ENCODE measurements around the gene SPTLC2.

Gene SPTLC2

DNA sequence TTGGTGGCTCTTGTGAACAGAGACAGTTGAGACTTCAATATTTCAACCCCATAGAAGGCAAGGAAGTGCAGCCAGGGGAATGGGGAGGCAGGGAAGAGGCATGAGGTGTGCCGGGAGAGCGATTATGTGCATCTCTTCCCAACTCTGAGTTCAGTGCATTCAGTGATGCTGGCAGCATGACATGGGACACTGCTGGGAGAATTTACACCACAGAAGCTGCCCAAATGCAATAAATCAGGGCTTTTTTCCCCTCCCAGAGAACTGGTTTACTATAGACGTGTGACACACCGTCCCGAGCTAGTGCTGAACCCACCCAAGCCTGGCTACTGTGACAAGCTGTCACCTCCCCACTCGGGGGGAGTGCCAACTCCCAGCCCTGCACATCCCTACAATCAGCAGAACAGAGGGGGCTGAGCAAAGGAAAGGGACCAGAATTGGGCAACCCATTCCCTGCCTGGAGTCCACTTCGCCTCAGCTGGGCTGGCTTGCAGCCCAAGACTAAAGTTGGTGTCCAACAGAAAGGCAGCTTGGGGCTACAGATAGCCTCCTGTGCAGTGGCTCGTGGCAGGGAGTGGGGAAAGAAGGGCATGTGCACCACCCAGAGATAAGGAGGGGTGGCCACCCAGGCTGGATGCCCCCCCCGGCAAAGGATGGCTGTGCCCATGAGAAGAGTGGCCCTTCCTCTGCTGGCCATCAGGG lies 141.8 kb downstream of the SPTLC2 start:
- no peak for FAIRE-seq
- no peak for DNase-seq (ENCODE audit: low spot score)

DNA sequence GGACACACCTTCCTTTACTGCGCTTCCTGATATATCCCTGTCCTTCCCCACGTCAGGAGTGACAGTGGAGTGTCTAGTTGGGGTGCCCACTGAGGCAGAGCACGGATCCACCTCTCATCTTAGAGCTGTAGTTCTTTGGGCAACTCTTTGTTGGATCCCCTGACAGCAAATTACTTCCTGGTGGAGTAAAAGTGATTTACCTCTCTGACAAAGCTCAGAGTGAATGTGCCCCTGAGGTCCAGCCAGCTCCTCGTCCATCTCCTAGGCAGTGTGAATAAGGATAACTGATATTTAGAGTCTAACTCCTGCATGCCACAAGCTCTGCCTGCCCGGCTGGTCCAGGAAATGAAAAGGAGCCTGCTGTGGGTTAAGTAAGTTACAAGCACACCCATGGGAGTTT lies 142.5 kb downstream of the SPTLC2 start:
- no peak for FAIRE-seq
- no peak for DNase-seq (ENCODE audit: low spot score)

DNA sequence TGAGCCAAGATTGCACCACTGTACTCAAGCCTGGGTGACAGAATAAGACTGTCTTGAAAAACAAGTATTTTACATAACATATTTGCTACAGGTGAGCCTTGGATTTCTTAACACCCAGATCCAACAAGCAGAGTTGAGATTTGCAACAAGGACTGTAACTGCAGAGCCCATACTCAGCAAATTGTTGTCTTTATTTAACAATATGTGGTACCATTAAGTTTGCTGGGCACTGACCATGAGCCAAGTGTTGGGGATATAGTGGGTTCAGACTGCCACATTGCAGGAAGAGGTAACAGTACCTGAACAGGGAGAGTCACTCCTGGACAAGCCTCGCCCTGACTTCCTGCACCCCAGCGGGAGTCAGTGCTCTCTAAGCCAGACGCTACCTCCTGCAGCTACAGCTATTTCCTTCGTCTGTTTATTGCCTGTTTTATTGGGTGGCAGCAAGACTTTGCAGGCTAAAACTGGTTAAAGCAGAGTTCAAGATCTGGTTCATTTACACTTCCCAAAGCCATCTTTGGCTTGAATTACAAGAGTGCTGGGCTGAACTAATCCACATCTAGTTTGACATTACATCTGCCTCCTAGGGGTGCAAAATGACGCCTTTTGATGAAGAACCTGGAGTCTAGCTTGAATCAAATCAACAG lies 146.1 kb downstream of the SPTLC2 start:
- DNase-seq (ENCODE audit: low spot score) (no peak), FAIRE-seq (no peak)

DNA sequence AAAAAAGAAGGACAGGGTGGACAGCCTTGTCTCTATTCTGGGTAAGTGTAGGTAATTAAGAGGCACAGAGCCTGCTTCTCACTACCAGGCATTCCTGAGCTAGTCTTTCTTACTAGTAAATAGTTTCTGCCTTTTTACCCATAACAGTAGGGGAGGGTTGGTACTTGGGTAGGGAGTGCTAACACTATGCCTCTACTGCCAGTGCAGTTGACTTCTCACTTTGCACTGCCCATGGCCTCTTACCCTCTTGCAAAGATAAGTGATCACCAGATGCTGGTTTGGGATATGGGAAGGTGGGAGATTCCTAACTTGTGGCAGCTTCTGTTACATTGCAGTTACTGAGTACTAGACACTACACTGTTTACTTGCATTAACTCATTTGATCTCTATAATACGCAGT lies 146.9 kb downstream of the SPTLC2 start:
- DNase-seq (ENCODE audit: low spot score): no peak
- FAIRE-seq: no peak

DNA sequence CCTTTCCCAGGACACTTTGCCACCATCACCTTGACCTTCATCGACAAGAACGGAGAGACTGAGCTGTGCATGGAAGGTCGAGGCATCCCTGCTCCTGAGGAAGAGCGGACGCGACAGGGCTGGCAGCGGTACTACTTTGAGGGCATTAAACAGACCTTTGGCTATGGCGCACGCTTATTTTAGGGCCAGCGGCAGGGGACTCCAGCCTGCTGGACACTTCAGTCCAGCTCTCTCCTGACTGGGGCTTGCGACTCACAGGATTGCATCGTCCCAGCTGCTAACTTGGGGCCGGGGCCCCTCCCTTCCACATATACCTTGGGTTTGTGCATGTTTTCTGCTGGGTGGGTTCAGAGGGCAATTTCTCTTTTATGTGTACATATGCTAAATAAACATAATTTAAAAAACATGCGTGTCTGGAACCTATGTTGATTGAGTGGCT lies 147.4 kb downstream of the SPTLC2 start:
- FAIRE-seq (no peak), DNase-seq (ENCODE audit: low spot score) (no peak)

DNA sequence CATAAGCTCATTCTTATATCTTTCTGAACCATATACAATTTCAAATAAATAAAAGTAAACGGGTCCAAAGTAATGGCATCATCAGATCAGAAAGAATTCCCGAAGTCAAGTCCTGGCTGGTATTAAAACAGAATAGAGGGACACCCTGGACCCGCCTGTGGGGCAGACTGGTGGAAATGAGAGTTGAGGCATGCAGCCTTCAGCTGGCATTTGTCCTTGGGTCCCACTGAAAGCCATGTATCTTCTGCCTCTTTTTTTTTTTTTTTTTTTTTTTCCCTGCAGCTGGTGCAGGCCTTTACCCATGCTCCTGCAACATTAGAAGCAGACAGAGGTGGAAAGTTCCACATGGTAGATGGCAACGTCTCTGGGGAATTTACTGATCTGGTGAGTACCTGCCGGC lies 148.6 kb downstream of the SPTLC2 start:
- FAIRE-seq: no peak

DNA sequence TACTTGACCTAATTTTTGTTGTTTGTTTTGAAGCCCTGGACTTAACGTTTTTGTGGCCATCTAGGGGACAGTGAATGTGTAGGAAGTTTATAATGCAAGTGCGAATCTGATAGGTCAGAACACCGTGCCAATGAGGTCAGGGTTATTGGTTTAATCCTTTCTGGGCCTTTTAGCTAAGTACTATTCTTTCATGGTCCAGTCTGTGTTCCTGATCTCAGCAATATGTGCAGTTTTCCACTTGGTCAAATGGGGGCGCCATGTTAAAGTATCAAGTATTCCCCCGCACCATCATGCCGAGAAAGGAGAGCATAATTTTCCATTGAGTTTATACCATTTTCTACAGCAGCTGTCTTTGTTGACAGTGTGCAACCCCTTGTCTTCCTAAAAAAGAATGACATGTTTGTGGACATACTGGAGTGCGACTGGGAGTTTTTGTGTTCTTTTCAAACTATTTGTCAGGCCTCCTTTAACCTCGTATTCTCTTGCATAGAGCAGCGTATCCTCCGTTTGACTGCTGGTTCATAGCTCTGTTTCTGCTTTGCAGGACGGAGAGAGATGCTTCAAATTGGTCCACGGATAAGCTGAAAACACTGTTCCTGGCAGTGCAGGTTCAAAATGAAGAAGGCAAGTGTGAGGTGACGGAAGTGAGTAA lies 157.2 kb downstream of the SPTLC2 start:
- DNase-seq (ENCODE audit: low spot score) (peak; percentile 53), FAIRE-seq (no peak)

More for the DNA sequence above, 148.6 kb downstream of the SPTLC2 start:
- DNase-seq (ENCODE audit: low spot score): no peak

DNA sequence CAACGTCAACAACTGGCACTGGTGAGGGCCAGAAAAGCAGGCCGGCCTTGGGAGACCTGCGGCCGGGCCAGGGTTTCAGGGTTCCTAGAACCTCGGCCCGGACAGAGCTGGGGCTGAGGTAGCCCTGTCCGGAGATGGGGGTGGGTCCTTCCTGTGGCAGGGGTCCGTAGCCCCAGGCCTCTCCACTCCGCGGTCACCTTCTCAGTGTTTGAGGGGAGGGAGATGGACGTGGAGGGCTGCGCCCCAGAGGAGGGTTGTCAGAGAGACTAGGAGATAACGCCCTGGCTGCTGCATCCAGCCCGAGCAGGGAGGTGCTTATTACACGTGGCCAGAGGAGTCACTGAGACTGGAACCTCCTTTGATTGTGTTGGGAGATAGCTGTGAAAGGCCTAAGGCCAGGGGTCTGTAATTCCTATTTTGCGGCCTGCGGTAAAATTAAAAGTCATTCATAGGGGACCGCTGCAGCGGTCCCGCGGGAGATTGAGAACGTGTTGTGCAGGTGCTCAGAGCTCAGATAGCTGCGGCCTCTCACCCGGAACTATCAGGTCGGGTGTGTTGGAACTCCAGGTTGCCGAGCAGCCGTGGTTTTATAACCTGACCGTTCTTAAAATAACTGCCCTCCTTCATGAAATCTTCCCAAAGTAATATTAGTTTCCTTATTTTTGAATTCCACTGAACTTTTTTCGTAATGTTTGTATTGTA lies 158.0 kb downstream of the SPTLC2 start:
- no peak for FAIRE-seq
- peak; percentile 30 for DNase-seq (ENCODE audit: low spot score)

DNA sequence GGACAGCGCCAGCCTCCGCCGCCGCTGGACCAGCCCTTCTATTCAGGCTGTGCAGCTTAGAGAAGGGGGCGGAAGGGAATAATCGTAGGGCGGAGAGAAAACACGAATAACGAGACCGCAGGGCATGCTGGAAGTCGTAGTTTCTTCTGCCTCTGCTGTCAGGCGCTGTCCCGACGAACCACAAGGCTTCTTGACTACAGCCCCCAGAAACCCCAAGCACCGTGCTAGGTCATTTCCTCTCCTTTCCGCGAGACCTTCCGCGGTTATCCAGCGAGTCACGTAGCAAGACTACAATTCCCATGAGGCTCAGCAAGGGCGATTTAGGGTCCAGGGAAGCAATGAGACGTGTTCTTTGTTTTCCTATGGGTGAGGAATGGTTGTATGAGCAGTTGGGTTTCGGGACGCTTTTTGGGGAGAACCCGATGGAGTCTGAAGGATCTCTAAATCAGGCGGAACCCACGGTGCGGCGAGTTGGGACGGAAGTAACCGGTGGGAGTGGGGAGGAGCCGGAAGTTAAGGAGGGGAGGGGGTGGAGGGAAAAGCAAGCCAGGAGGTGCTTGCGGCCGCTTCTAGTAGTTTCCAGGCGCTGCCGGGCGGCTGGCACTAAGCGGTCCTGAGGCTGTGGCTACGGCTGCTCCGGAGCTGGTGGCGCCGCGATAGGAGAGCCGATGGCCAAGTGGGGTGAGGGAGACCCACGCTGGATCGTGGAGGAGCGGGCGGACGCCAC lies 158.8 kb downstream of the SPTLC2 start, which contains the start of the genes AHSA1 and VIPAS39:
Gene AHSA1 (plus strand): TSS at position 572 of the 727 bp plus-strand sequence. CDS start 97 bp downstream, at position 669.
Gene VIPAS39 (minus strand): TSS at position 80 of the 727 bp plus-strand sequence. CDS start 3,499 bp downstream, outside the sequence.
- DNase-seq (ENCODE audit: low spot score) (peak; percentile 95), FAIRE-seq (peak; percentile 87)

DNA sequence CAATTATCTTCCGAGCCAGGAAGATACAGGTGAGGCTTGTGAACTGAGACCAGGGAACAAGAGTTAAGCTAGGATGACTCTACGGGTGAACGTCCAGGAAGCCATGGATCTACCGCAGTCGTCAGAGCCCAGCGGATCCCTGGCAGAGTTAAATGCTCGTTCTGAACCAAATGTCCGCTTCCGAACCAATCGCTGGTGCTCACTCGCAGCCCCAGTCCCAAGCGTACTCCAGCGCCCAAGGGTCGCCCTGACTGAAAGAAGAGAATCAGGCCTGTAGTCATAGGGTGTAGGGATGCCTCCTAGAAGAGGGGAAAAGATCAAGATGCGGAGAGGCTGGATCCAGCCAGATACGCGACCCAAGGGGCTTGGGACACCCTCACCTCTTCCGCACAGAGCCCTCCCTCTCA lies 159.3 kb downstream of the SPTLC2 start:
- DNase-seq (ENCODE audit: low spot score) (no peak), FAIRE-seq (no peak)
